Neural cell (in vitro differentiated cells): ENCODE measurements around the gene SRSF12. TPM values are rescaled to one million over a fixed set of nuclear protein-coding genes. Genes with fewer than 3 reads are reported as not detected.

Experiments
- H2AFZ ChIP-seq: fragments of 200-600, 300-800 bp; sonication (generic), shearing (Covaris generic); 2 replicates; pipeline ENCODE4 v1.6.0; 2014; ENCODE audit warnings: low read depth, mild to moderate bottlenecking, antibody characterized with exemption, low read length, moderate library complexity
- H3F3A ChIP-seq: fragments of 200-600 bp; shearing (Covaris generic); 2 replicates; pipeline ENCODE4 v1.6.1; 2016; ENCODE audit warnings: mild to moderate bottlenecking, moderate library complexity, mixed read lengths, antibody characterized with exemption, low read length; ENCODE audit not compliant: insufficient read depth, poor library complexity, severe bottlenecking
- H3K27ac ChIP-seq: fragments of 200-600, 300-800 bp; sonication (generic), shearing (Covaris generic); 2 replicates; pipeline ENCODE4 v1.5.1; 2014; ENCODE audit warnings: mild to moderate bottlenecking, low read length, moderate library complexity
- H3K27me3 ChIP-seq: fragments of 300-800, 200-600 bp; sonication (generic), shearing (Covaris generic); 2 replicates; pipeline ENCODE4 v1.6.0; 2014; ENCODE audit warnings: mild to moderate bottlenecking, low read depth, low read length, moderate library complexity; ENCODE audit not compliant: insufficient read depth
- H3K36me3 ChIP-seq: fragments of 300-800, 200-600 bp; sonication (generic), shearing (Covaris generic); 2 replicates; pipeline ENCODE4 v1.5.1; 2014; ENCODE audit warnings: mild to moderate bottlenecking, antibody characterized with exemption, low read length, moderate library complexity; ENCODE audit not compliant: insufficient read depth
- H3K4me2 ChIP-seq: fragments of 300-800, 200-600 bp; sonication (generic), shearing (Covaris generic); 2 replicates; pipeline ENCODE4 v1.6.0; 2014; ENCODE audit warnings: mild to moderate bottlenecking, low read length
- H3K4me3 ChIP-seq: fragments of 300-800, 200-600 bp; sonication (generic), shearing (Covaris generic); 2 replicates; pipeline ENCODE4 v1.5.1; 2014; ENCODE audit warnings: mild to moderate bottlenecking, low read length, moderate library complexity
- H3K79me2 ChIP-seq: fragments of 200-600 bp; shearing (Covaris generic); replicated peaks from 2 replicates; pipeline ENCODE4 v1.6.0; 2014; ENCODE audit warnings: mild to moderate bottlenecking, low read length, moderate library complexity; ENCODE audit not compliant: insufficient read depth
- H3K9ac ChIP-seq: fragments of 300-800, 200-600 bp; sonication (generic), shearing (Covaris generic); 2 replicates; pipeline ENCODE4 v1.6.1; 2016; ENCODE audit warnings: mild to moderate bottlenecking, low read length, mixed read lengths
- H3K9me2 ChIP-seq: fragments of 200-600 bp; shearing (Covaris generic); 2 replicates; pipeline ENCODE4 v1.6.1; 2016; ENCODE audit warnings: mild to moderate bottlenecking, low read length, mixed read lengths; ENCODE audit not compliant: insufficient read depth
- H3K9me3 ChIP-seq: fragments of 200-600, 300-800 bp; sonication (generic), shearing (Covaris generic); 2 replicates; pipeline ENCODE4 v1.6.1; 2016; ENCODE audit warnings: mild to moderate bottlenecking, mixed run types, low read length, moderate library complexity, mixed read lengths
- H4K20me1 ChIP-seq: fragments of 200-600 bp; shearing (Covaris generic); 2 replicates; pipeline ENCODE4 v1.6.1; 2016; ENCODE audit warnings: mild to moderate bottlenecking, mixed run types; ENCODE audit not compliant: insufficient read depth
- CTCF ChIP-seq: fragments of 450-650 bp; IDR thresholded peaks from 2 replicates; pipeline ENCODE4 v1.5.1; 2014; ENCODE audit warnings: antibody characterized with exemption, mild to moderate bottlenecking, moderate library complexity; ENCODE audit not compliant: poor library complexity, severe bottlenecking
- EP300 ChIP-seq: fragments of 450-650 bp; conservative IDR thresholded peaks from 2 replicates; pipeline ENCODE4 v1.6.1; 2014; ENCODE audit warnings: antibody characterized with exemption, mild to moderate bottlenecking, moderate library complexity; ENCODE audit not compliant: poor library complexity, severe bottlenecking
- EZH2 ChIP-seq: fragments of 200-600, 300-800 bp; shearing (Covaris generic), sonication (generic); IDR thresholded peaks from 2 replicates; pipeline ENCODE4 v1.6.1; 2014; ENCODE audit warnings: antibody characterized with exemption, low read length, borderline replicate concordance, mild to moderate bottlenecking; ENCODE audit not compliant: insufficient read depth, poor library complexity, severe bottlenecking
- MXI1 ChIP-seq: fragments of 450-650 bp; conservative IDR thresholded peaks from 2 replicates; pipeline ENCODE4 v1.6.1; 2014; ENCODE audit warnings: antibody characterized with exemption, mild to moderate bottlenecking; ENCODE audit not compliant: poor library complexity, severe bottlenecking
- POLR2AphosphoS5 ChIP-seq: IDR thresholded peaks from 2 replicates; pipeline ENCODE4 v1.6.1; 2012
- RAD21 ChIP-seq: fragments of 450-650 bp; conservative IDR thresholded peaks from 2 replicates; pipeline ENCODE4 v1.6.1; 2014; ENCODE audit warnings: antibody characterized with exemption, mild to moderate bottlenecking, moderate library complexity
- REST ChIP-seq: IDR thresholded peaks from 2 replicates; pipeline ENCODE4 v1.6.1; 2012; ENCODE audit warnings: borderline replicate concordance
- SMC3 ChIP-seq: fragments of 450-650 bp; conservative IDR thresholded peaks from 2 replicates; pipeline ENCODE4 v1.6.1; 2014; ENCODE audit warnings: antibody characterized with exemption, mild to moderate bottlenecking, moderate library complexity; ENCODE audit not compliant: poor library complexity
- polyA plus RNA-seq: library from polyadenylated mRNA; depleted of rRNA; stranded (reverse); fragments of >200 nt; gene quantifications from 2 replicates; pipeline ENCODE4 v1.2.3, GENCODE V29; 2014

SRSF12 gene
- polyA plus RNA-seq, 1 donor from 2014 or later = 44.0 TPM

GRCh38 chr6:89148016-89148750, 30.3 kb upstream of the SRSF12 start:
- H3K27me3 ChIP-seq = peaks cover 14% of the 10 kb centered on the region
- H3K79me2 ChIP-seq = no peaks in the 10 kb centered on the region
- TF ChIP-seq SMC3 (no peak), RAD21 (no peak), CTCF (no peak), EP300 (no peak), POLR2AphosphoS5 (no peak), REST (no peak), MXI1 (no peak)
- H3K9me2 ChIP-seq = no peaks in the 10 kb centered on the region
- no peaks in the 10 kb centered on the region for H4K20me1 ChIP-seq
- no peaks in the 10 kb centered on the region for H3K9me3 ChIP-seq
- no peak overlapping the region for H2AFZ ChIP-seq
- no peak overlapping the region for H3K4me2 ChIP-seq
- H3K9ac ChIP-seq = no peak overlapping the region
- no peak overlapping the region for H3K27ac ChIP-seq
- H3K36me3 ChIP-seq = no peaks in the 10 kb centered on the region
- no peak overlapping the region for H3K4me3 ChIP-seq
- no peaks in the 10 kb centered on the region for H3F3A ChIP-seq

GRCh38 chr6:89146718-89147700, 29.1 kb upstream of the SRSF12 start:
- Histone ChIP-seq H4K20me1 (no peaks in the 10 kb centered on the region), H2AFZ (peak overlapping the region; percentile 45), H3K9ac (peak overlapping the region; percentile 68), H3K4me3 (peak overlapping the region; percentile 85), H3K27ac (no peak overlapping the region), H3K79me2 (no peaks in the 10 kb centered on the region), H3K9me2 (no peaks in the 10 kb centered on the region), H3K36me3 (no peaks in the 10 kb centered on the region), H3K4me2 (peak overlapping the region; percentile 70), H3K27me3 (peaks cover 14% of the 10 kb centered on the region), H3K9me3 (no peaks in the 10 kb centered on the region), H3F3A (no peaks in the 10 kb centered on the region)
- no peak for TF ChIP-seq SMC3
- TF ChIP-seq EZH2 = no peak
- no peak for TF ChIP-seq EP300
